Measurements from ENCODE around the gene PLEK.

DNA sequence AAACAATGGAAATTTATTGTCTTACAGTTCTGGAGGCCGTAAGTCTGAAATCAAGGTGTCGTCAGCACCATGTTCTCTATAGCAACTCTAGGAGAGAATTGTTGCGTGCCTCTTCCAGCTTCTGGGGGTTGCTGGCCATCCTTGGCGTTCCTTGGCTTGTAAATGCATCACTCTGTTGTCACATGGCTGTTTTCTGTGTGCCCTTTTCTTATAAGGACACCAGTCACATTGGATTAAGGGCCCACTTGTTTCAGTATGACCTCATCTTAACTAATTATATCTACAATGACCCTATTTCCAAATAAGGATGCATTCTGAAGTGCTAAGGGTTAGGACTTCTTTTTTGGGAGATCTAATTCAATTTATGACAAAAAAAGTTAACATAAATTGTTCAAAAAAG is 1.4 kb upstream of the PLEK start:
- TF ChIP-seq, protein P1, sequence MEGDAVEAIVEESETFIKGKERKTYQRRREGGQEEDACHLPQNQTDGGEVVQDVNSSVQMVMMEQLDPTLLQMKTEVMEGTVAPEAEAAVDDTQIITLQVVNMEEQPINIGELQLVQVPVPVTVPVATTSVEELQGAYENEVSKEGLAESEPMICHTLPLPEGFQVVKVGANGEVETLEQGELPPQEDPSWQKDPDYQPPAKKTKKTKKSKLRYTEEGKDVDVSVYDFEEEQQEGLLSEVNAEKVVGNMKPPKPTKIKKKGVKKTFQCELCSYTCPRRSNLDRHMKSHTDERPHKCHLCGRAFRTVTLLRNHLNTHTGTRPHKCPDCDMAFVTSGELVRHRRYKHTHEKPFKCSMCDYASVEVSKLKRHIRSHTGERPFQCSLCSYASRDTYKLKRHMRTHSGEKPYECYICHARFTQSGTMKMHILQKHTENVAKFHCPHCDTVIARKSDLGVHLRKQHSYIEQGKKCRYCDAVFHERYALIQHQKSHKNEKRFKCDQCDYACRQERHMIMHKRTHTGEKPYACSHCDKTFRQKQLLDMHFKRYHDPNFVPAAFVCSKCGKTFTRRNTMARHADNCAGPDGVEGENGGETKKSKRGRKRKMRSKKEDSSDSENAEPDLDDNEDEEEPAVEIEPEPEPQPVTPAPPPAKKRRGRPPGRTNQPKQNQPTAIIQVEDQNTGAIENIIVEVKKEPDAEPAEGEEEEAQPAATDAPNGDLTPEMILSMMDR (conservative IDR thresholded peaks at IDR 0.05; ENCODE audit: low read depth, low read length) = no peak
- TF ChIP-seq EZH2phosphoT487 (IDR thresholded peaks at IDR 0.05; ENCODE audit: borderline replicate concordance, low read length) (no peak), EZH2 (IDR thresholded peaks at IDR 0.05; ENCODE audit: low read length, unreplicated experiment) (no peak)

All from PC-3 (cell line).